HG03280 (cell line): ENCODE results near the gene STX5.
A peak's percentile ranks its signal among the peaks of the same experiment; 100 is the strongest.
"Not testable (repeated sequence)": the region's sequence is repeated elsewhere in the genome, so short reads cannot be mapped to it uniquely, and the experiment has no call there.

Experiments
- ATAC-seq: cut with Tn5 transposase; IDR thresholded peaks from one replicate; pipeline ENCODE4 v1.9.1; 2021; ENCODE audit warnings: mild to moderate bottlenecking, moderate library complexity; ENCODE audit not compliant: unreplicated experiment

The STX5 gene

DNA sequence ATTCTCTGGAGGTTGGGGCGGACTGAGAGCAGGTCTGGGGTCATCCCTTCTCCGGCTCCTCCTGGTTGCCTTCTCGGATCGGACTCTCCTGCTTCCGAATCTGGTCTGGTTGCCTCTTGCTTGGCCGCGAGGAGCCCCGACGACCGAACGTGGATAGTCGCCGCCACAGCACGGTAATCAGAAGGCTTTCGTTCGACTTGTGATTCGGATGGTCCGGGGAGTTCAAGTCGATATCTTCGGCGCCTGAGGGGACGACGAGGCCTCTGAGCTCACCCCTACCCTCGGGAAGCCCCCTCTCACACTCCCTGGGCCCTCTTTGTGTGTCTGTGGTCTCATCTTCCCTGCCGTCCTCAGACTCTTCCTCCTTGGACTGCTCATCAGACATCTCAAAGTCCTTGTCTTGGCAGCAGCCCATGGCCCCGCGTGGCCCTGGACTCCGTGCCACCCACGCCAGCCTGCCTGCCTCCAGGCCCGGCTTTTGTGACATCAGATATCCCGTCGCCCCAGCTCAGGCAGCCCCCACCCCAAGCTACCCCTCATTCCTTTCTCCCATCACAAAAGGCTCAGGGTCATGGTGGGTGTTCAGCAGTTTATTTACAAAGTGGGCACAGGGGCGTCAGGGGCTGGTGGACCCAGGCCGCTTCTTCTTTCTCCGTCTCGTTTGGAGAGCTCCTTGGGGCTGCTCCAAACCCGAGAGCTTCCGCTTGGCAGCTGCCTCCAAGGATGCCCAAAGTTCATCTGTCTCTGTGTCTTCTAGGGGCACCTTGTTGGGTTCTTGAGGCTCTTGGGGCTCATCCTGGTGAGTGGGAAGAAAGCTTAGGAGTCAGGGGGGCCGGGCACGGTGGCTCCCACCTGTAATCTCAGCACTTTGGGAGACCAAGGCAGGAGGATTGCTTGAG lies 734 bp upstream of the STX5 start, which contains the start of gene TEX54:
TSS of gene TEX54 (minus strand) at position 506 of the 899 bp plus-strand sequence.
- peak; percentile 24 for ATAC-seq

DNA sequence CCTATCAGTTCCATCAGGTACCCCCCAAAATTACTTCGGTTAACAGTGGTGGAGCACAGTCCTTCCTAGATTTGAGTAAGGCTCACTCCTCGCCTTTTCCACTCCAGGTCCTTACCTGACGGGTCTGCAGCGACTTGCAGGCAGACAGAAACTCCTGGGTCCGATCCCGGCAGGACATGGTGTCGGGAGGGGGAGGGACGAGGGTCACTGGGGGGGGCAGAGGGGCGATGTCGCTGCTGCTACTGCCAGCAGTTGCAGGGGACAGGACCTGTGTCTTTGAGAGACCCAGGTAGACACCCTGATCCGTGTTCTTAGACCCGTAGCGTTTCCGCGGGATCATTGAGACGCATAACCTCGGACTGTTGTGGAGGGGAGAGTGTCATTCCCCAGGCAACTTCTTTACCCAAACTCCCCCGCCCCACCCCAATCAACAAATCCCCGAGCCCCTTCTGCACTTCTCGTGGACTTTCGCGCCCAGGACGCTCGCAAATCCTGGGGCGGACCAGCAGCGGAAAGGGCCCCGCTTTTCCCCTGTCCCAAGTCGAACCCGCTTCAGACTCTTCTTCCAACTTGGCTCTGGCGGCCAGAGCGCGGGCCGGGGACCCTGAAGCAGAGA lies 839 bp downstream of the STX5 start:
- no peak for ATAC-seq

DNA sequence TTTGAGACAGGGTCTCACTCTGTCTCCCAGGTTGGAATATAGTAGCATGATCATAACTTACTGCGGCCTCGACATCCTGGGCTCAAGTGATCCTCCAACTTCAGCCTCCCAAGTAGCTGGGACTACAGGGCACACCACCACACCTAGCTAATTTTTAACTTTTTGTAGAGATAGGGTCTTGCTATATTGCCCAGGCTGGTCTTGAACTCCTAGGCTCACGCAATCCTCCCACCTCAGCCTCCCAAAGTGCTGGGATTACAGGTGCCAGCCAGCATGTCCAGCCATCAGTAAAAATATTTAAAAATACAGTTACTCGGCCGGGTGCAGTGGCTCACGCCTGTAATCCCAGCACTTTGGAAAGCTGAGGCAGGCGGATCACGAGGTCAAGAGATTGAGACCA lies 3.7 kb downstream of the STX5 start:
- ATAC-seq = not testable (repeated sequence)

DNA sequence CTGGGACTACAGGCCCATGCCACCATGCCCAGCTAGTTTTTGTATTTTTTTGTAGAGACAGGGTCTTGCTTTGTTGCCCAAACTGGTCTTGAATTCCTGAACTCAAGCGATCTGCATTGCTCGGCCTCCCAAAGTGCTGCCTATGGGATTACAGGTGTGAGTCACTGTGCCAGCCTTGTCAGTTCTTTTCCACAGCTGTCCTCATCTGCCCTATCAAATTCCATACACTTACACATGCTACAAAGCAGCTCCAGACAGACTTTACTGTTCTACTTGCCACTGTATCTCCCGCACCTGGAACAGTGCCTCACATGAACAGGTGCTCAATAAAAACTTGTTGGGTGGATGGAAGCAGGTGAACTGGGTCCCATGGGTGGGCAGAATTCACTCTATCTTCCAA lies 8.2 kb downstream of the STX5 start:
- ATAC-seq = no peak

GRCh38 chr11:62817129-62817528 lies 14.7 kb downstream of the STX5 start:
- no peak for ATAC-seq

DNA sequence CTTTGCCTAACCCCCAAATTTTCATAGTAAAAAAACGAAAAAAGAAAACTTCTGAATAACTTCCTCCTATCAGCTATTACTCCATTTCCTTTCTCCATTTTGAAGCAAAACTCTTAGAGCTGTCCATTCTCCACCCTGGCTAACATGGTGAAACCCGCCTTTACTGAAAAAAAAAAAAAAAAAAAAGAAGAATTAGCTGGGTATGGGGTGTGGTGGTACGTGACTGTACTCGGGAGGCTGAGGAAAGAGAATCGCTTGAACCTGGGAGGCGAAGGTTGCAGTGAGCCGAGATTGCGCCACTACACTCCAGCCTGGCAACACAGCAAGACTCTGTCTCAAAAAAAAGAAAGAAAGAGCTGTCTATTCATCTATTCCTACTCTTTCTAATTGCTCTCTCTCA lies 15.3 kb downstream of the STX5 start:
- ATAC-seq = no peak

- no peak for ATAC-seq
Observed at GRCh38 chr11:62811659-62812058, 20.2 kb downstream of the STX5 start.

DNA sequence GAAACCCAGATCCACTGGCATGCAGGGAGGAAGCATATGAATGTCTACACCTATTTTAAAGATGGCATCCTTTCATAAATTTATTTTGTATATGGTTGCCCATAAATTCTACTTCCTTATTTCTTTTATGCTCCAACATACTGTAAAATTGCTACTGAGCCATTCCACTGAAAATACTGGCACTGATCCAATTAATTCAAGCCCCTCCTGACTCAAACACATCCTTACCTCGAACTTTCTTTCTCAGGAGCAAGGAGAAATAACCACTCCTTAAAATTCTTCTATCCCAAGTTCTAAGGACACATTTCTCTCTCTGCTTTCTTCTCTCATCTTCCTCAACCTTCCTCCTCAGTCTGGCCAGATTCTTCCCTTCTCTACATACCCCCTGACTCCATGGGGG lies 21.1 kb downstream of the STX5 start:
- ATAC-seq = no peak

DNA sequence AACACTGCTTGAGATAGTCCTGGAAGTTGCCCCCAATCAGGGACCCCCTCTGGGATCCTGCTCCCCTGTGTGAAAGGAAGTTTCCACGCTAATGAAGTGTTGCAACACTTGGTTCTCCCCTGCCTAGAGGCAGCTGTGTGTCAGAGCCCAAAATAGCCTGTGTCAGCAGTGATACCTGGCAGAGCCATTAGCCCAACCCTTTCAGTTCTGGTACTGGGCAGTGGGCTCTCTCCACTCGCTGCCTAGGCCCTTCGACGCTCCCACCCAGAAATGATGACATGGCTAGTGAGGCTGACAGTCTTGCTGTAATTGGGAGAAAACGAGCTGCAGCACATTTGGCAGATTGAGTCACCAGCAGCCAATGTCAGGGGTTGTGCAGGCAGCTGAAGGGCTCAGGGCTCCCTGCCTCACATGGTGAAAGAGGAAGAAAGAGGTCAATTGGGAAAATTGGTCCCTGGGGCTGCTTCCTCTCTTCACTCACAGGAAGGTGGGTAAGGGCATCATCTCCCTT lies 25.2 kb downstream of the STX5 start:
- no peak for ATAC-seq

- ATAC-seq = no peak
Observed at GRCh38 chr11:62805961-62806441, 25.9 kb downstream of the STX5 start.

DNA sequence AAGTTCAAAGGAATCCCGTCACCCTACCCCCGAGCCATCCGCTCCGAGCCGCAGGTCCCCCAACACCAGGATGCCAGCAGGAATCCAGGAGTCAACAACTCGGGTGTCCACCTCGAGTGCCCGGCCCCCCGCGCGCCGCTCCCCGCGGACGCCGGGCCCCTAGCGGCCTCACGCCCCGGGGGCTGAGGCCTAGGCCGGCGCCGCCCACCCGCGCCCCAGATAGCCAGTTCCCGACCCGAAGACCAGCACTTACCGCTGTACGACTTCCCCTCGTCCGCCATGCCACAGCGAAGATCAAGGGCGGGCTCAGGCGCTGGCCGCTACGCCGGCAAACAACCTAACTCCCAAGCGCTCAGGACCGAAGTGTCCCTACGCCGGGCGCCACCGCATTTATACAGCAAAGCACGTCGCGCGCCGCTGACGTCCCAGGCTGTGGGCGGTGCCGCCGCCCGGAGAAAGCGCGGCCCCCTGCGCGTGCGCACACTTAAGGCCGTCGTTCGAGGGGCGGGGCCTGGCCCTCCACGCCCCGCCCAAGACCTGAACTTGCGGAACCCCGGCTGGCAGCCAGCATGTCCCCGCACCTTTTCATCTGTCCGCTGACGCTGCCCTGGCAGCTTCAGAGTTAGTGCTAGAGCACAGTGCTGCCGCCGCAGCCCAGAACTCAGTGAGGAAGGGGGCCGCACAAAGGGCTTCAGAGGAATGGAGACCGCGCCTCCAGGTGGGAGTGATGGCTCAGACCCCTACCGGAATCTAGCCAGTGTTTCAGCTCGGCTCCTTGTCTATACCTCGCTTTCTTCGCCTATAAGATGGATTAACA lies 26.6 kb downstream of the STX5 start, which contains the start of gene NXF1:
TSS of gene NXF1 (minus strand) at position 365 of the 817 bp plus-strand sequence. CDS start at position 281, 84 bp downstream.
- peak; percentile 87 for ATAC-seq

GRCh38 chr11:62804310-62805075 lies 27.4 kb downstream of the STX5 start:
- no peak for ATAC-seq

DNA sequence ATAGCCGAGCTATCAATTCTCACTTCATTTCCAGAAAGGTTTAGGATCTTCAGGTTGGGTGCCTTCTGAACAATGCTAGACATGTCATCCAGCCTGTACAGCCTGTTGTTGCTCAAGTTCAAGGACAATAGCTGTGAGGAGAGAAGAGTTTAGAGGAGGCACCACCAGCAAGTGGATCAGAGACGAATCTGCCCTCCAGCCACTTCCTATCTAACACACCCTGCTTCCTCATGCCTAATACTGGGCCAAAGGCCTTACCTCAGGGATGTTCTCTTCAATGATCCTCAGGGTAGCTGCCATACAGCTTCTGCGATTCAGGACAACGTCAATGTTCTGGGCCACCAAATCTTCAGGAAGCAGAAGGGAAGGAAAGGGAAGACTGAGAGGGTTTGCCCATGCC lies 30.8 kb downstream of the STX5 start:
- no peak for ATAC-seq

- no peak for ATAC-seq
Observed at GRCh38 chr11:62799486-62799885, 32.4 kb downstream of the STX5 start.

GRCh38 chr11:62796281-62796680 lies 35.6 kb downstream of the STX5 start:
- ATAC-seq = no peak

DNA sequence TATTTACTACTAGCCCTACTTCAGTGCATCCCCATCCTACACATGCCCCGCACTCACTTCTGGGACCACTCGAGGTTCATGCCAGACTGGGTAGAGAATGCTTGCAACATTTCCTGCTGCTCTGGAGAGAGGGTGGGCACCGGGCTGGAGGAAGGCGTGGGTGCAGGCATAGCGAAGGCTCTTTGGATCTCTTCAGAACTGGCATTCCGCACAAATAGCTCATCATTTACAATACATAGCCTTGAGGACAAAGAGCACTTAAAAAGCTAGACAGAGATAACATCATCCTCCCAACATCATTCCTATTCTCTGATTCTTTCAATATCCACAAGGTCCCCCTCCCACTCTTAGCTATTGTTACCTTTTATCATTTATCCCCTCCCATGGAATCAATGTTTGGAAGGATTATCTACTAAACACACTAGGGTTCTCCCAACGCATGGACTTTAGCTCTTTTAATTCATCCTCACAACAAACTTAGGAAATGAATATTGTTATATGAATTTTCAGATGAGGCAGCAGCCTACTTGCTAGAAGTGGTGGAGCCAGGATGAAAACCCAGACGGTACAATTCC lies 37.6 kb downstream of the STX5 start:
- no peak for ATAC-seq

DNA sequence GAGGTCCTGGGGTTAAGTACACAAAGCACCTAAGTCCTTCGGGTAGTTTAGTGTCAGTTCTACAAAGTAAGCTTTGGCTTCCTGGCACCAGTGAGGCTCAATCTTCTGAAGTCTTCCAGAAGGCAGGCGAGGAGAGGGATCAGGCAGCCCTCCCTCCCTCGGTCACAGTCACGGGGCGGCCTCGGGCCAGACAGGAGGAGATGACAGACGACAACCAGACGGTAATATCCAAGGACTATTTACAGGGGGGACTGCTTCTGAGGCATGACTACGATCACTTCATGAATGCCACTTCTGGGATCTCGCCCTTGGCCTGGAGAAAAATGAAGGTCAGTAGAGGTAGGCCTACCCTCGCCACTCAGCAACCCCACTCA lies 39.7 kb downstream of the STX5 start:
- ATAC-seq = no peak

DNA sequence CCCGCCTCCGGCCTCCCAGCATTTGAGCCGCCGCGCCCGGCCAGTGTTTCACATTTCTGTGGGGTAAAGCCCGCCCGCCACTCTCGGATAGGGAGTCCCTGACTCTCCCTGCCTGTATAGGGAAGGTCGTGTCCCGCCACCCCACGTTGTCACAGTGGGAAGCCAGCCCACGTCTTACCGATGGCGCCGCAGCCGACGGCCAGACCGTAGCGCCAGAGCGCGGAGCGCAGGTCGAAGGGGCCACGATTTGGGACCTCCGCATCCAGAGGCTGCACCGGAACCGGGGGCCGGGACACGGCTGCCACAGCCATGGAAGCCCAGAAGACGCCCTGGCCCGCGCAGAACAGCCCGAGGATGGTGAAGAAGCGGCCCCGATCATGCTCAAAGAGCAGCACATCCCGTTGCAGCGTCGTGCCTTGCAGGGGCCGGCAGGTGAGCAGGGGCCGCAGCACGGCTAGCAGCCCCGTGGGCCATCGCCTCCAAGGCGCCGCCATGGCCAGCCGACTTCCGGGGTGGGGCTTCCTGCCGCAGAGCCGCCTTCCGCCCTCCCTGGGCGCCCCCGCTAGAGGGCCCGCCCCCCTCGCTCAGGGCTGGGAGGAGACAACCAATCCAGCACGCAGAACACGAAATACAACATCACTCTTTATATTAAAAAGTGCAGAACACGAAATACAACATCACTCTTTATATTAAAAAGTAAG lies 40.2 kb downstream of the STX5 start, which contains the start of gene TMEM223:
TSS of gene TMEM223 (minus strand) at position 506 of the 701 bp plus-strand sequence. CDS start at position 494, 12 bp downstream.
- ATAC-seq = peak; percentile 63

DNA sequence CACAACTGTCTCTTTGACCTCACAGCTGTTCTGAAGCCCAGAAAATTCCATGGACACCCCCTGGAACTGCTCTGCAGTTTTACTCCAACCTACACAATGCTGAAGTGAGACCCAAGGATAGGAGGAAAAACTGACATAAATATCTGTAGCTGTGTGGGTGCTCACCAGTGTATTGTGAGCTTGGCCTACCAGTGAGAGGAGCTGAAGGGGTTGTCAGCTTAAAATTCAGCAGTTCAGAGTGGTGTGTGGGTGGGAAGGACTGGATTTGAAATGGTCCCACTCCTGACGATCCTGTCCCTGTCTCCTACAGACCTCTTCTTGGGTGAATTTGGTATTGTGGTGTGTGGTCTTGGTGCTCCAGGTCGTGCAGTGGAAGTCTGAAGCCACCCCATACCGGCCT lies 42.3 kb downstream of the STX5 start:
- ATAC-seq = no peak
